HG02588 (cell line): ENCODE measurements around the gene MEST.
"Not testable (repeated sequence)": the region's sequence is repeated elsewhere in the genome, so short reads cannot be mapped to it uniquely, and the experiment has no call there.

Experiments used
- ATAC-seq: cut with Tn5 transposase; IDR thresholded peaks from one replicate; pipeline ENCODE4 v1.9.1; 2021; ENCODE audit warnings: mild to moderate bottlenecking, moderate library complexity; ENCODE audit not compliant: unreplicated experiment

MEST gene

DNA sequence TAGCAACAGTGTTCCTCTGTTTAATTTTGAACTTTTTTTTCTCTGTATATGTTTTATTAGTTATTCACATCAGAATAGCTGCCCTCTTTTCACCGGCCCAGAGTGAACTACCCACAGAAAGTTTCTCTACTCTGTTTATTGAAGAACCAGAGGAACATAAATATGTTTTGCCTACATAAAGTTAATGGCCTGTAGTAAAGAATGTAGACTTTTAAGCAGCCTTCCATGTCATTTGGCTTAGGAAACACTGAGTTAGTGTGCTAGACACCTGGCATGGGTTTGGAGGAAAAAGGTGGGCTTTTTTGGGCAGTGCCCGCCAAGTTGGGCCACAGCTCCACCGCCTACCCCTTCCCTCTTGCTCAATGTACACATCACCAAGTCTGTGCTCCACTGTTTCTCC lies 8.9 kb upstream of the MEST start:
- no peak for ATAC-seq

DNA sequence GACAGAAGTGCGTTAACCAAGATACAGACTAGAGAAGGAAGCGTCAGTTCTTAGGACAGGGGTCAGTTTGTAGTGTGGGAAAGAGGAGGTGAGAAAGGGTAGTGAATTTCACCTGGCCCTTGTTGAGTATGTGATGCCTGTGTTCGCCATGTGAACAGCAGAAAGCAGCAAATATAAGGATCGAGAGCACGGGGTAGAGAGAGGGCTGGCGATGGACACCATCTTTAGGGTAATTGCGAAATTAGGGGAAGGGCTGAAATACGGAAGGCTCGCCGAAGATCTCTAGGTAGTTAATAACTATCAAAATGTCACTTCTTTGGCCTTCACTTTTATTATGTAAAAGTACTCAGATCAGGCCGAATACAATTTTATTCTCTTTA lies 6.2 kb upstream of the MEST start:
- no peak for ATAC-seq

DNA sequence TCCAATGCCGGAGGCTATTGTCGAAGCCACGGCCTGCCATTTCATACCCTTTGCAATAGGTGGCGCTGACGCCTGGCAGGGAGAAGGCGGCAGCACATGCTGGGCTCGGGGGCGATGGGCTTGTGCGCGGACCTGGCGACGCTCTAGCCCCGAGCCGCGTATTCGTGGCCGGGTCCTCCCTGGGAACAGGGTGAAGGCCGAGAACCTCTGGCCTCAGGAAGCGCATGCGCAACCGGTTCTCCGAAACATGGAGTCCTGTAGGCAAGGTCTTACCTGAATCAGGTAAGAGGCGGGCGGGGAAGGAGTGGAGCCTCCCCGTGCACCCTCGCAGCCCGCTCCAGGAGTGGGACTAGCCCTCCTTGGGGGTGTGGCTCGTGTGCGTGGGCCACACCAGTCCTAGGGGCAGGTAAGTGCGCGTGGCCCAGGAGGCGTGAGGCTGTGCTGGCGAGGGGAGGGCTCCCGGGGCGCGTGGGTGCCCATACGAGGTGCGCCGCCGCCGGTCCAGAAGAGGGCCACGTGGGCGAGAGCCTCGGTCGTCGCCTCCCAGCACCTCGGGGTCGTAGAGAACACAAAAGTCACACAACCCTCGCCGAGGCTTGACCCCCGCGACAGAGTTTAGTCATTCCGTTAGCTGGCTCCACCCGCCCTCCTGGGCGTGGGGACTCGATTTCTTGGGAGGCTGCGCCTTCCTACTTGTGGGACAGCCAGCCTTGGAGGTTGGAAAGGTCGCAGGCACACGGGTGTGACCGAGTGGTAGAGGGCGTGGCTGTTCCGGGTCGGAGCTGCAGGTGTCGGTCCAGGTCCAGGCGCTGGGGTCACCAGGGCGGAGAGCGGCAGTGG lies 5.6 kb upstream of the MEST start:
- ATAC-seq, result peak; percentile 54

DNA sequence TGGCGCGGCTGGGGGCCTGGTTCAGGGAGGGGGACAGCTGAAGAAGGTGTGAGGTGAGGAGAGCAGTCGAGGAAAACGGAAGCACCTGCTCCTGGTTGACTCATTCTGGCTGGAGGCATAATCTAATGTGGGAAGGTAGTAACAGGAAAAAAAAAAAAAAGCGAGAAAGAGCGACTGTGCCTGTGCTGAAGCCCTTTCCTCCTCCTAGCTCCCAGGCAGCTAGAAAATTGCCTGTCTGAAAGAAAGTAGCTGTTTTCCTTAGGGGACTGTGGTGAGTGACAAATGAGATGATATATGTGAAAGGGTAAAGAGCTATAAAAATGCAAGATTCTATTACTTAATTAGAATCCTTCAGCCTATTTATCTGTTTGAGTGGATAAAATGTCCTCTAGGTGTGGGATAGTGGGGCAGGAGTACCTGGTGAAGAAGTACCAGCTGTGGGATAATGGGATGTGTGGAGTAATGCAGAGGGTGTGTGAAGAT lies 4.9 kb upstream of the MEST start:
- ATAC-seq, result no peak

DNA sequence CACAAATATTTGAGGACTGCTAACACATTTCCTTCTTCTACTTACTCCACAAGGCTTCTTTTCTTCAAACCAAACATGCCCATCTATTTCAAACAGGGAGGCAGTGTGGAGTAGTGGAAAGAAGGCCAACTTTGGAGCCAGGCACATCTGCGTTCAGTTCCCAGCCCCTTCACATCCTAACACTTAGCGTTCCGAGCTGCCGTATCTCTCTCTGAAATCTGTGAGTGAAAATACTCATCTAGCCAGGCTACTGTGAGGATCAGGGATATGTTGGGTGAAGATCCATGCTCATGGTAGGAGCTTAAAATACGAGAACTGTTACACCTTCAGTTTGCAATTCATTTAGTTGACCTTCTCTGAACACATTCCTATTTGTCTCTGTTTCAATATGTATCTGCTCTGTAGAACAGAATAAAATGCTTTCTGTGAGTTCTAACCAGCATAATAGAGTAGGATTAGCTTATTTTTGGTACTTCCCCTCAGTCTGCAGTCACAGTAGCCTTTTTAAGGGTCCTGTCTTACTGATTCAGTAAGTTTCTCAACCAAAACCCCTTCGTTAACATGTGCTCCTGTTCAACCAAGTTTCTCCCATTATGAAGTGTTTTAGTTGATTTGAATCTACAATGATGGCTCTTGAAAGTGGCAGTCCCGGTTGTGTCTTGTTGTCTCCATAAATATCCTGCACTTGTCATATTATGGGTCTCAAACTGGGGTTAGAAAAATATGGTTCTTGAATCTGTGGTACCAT lies 3.3 kb upstream of the MEST start:
- no peak for ATAC-seq

DNA sequence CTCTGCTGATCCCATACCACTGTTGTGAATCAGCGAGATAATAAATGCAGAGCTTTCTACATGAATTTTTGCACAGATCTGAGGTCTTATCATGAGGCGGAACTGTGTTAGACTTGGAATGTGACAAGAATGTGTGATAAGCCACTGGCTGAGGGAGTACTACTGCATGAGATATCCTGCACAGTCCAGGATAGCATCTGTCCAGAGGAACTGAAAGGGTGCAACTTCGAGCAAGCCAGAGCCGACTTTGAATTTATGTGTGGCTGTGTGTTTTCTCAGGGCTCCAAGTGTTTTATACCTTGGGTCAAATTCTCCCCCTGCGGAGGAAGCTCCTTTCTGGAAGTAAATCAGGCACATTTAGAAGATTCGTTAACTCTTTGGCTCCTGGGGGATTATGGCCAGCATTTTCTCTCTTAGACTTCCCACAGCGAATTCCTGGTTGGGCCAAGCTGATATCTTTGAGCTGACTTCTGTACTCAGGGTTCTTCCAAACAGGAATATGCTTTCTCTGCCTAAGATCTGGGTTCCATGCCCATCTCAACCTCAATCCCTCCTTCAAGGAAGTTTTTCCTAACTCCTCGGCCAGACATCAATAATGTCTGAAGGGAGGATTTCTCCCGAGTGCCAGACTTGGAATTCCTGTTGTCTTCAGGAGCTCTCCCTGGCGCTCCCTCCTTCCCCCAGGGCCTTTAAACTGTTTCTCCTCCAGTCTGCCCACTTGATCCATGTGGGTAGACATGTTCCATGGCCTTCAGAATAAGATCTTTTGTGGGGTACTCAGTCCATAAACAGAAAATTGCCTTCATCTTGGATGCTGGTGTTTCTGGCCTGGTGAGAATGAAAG lies 2.5 kb upstream of the MEST start:
- no peak for ATAC-seq

DNA sequence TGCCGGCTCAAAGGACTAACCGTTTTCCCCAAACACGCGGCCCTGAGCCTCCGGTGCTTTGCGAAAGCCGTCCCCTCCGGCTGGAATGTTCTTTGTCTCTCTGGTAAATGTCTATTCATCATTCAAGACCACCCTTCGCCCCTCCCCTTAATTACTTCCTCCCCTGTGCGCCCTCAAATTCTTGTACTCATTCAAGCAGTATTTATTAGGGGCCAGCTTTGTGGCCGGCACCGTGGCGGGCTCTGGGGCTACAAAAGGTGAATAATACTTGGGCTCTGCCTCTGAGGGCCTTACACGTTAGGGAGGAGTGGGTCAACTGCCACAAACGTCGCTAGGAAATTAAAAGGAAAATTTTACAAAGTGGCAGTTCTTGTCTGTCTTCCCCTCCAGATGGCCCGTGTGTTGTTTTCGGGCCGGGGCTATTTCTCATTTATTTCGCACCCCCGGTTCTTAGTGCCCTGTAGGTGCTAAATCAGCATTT lies 1.5 kb upstream of the MEST start:
- ATAC-seq, result no peak

DNA sequence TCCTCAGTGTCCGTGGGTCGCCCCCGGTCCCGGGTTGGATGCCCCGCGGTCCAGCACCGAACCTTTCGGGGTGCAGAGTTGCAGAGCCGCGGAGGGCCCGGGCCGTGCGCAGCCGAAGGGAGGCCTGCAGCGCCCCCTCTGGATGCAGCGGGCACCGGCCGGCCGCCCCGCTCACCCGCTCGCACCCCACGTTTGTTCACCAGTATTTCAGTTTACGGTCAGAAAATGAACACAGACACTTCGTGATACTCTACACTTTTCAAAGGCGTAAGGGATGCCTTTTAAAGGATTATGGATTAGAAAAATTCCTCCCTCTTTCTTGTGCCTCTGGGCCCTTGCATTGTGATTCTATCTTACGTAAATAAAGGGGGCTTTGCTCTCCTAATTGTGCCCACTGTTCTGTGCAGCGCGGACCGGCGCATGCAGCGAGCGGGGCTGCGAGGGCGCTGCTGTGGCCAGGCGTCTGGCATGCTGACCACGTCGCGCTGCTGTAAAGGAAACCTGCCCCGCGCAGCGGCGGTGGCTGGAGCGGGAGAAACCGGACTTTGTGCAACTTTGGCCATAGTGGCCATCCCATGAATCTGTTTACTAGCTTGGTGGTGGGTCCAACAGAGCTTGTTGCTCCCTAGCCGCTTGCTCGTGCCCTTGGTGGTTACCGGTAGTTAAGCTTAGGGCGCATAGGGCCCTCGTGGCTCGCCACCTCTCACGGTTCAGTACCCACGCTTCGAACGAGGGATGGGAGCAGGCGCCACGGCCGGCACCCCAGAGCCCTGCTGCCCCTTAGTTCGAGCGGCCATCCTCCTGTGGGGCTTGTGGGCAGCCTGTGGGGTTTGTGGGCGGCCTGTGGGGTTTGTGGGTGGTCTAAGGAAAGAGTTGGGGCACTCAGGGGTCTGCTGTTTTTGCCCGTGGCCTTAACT lies 739 bp upstream of the MEST start:
- no peak for ATAC-seq

DNA sequence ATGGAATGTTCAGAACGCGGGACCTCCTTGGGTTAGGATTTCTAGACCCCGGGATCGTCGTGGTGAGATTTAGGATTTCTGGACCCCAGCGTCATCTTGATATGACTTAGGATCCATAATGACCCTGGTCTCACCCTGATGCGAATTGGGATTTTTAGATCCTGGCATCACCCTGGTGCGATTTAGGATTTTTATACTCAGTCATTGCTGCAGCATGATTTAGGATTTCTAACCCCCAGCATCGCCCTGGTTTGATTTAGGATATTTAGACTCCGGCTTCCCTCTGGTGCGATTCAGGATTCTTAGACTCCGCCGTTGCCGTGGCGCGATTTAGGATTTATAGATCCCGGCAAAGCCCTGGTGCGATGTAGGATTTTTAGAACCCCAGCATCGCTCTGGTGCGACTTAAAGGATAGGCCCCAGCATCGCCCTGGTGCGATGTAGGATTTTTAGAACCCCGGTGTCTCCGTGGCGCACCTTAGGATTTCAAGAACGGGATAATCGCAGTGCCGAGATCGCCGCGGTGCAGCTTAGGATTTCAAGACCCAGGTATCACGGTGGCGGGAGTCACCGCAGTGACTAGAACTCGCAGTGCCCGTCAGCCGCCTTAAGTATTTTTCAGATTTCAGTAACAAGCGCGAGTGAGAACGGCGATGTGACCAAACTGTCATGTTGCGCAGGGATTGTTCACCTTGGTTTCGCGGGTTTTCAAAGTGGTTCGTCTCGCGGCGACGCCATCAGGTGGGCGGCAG lies 814 bp downstream of the MEST start:
- no peak for ATAC-seq

DNA sequence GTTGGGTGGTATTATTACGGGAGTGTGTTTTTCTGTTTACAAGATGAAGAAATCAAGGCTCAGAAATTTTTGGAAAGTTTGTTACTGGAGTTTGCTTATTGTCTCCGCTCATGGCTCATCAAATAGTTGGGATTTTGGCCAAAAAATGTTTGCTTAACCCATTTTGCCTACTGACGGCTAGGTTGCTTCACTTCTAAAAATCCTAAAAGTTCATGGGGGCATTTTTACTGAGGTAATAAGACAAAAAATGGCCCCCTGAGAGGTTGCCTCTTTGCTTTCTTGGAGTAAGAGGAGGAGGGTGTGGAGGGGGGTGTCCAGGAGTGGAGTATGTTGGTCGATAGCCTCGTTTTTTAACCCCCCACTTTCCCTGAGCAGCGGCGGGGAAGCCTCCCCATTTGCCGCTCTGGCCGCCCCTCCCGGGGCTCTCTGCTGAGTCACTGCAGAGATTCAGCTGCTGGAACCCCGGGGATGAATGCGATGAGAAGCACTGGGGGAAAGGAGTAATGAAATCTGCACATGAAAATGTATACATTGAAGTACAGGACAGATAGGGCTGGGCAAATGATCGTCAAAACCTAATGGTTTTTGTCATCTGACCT lies 1.5 kb downstream of the MEST start:
- ATAC-seq, result no peak

DNA sequence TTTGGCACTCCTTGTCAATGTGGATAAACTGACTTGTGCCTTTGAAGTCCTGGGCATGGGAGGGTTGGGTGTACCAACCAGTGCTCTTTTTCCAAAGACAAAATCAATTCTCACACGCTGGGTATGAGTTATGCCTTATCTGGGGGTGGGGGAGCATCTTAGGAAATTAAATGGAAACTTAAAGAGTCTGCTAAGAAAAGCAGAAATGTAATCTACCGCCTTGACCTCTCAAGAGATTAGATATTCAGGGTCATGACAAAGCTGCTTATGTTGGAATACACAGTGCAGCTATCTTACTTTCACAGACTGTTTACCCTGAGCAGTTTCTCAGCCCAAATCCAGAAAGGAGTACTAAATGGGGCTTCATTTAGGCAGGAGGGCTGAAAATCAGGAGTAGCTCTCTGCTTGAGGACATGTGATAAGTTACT lies 2.6 kb downstream of the MEST start:
- no peak for ATAC-seq

DNA sequence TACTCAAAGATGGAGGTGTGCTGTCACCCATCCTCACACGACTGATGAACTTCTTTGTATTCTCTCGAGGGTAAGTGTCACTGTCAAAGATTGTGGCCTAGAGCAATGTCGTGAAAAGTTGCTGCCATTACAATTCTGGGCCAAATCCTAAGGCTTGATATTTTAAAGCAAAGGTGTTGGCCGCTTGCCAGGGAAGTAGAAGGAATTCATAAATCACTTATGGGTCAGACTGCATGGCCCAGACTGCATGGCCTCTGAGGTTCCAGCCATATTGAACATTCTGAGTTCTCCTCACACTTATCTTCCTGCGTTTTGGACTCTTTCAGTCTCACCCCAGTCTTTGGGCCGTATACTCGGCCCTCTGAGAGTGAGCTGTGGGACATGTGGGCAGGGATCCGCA lies 8.6 kb downstream of the MEST start:
- no peak for ATAC-seq

DNA sequence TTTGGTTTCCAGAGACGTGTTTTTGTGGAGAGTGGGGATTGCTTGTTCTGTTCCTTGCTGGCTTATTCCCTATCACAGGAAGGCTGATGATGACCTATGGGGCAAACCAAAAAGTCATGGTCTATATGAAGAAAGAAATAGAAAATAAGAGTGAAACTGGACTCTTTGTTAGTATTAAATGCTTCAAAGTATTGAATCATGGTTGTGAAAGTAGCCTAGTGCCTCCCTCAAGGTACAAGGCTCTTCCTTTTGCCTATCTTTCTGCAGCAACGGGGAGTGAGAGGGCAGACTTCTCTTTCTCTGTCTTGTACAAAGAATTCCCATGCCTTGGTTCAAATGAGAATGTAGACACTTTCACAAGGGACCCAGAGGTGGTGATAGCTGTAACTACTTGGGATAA lies 9.0 kb downstream of the MEST start:
- no peak for ATAC-seq

DNA sequence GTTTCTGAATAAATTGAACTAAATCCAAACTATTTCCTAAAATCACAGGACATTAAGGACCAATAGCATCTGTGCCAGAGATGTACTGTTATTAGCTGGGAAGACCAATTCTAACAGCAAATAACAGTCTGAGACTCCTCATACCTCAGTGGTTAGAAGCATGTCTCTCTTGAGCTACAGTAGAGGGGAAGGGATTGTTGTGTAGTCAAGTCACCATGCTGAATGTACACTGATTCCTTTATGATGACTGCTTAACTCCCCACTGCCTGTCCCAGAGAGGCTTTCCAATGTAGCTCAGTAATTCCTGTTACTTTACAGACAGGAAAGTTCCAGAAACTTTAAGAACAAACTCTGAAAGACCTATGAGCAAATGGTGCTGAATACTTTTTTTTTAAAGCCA lies 13.9 kb downstream of the MEST start:
- no peak for ATAC-seq

DNA sequence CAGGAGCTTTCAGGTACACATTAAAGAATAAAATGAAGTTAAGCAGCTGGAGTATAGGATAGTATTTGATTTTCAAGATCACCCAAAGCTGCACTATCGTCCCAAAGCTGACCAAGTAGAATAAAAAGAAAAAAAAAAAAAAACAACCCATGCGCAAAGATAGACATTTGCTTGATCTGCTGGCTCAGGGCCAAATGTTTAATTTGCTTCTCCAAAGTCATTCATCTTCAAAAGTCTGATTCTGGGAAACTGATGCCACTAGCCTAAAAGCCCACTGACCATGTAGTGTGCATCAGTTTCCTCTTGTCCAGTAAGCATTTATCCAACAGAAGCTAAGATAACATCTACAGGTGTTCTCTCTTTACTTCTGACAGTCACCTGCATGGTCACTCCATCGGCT lies 14.5 kb downstream of the MEST start:
- ATAC-seq, result no peak

DNA sequence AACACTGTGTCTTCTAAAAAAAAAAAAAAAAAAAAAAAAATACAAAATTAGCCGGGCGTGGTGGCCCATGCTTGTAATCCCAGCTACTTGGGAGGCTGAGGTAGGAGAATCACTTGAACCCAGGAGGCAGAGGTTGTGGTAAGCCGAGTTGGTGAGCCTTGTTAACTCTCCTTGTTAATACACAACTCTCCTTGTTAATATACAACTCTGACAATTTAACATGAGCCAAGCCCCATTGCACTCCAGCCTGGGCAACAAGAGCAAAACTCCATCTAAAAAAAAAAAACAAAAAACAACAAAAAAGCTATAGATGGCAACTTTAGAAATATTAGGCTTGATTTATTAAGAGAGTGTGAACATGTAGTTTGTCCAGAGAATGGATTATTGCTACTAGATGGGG lies 20.2 kb downstream of the MEST start:
- not testable (repeated sequence) for ATAC-seq

DNA sequence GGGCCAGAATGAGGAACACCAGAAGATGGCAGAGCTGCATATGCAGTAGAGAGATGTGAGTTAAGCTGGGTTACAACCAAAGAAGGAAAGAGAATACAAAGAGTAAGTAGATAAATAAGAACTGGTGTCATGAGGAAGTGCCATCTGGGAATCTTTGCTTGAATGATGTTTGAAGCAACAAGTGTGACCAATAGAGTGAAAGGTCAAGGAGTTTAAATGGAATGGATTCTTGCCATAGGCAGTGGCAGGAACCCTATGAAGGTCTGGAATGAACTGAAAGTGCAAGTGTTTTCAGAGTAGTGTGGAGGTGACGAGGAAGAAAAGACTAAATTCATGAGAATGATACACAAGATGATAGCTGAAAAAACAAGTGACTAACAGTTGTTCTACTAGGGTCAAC lies 21.6 kb downstream of the MEST start:
- no peak for ATAC-seq

DNA sequence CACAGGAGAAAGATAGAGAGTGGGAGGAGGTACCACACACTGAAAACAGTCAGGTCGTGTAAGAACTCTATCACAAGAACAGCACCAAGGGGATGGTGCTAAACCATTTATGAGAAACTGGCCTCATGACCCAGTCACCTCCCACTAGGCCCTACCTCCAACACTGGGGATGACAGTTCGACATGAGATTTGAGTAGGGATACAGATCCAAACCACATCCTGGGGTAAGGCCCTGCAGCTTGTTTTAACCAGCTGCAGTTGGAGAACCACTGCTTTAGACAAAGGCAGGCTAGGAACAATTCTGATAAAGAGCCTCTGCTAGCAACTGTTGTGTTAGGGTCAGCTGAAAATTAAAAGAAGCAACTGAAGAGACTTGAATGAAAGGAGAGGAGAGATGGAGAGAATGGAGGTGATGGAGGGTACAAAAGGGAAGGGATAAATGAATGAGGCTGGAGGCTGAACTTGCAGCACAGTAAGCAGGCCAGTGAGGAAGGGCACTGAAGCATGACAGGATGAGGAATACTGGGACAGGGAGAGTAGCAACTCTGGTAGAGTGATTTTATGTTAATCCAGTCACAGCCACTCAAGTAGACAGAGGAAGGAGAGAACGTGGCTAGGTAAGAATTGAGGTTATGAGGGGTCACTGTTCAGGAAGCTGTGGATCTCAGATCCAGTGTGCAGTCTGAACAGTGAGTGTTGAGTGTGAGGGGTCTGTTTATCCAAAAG lies 23.6 kb downstream of the MEST start:
- ATAC-seq, result no peak
